Bronchial epithelial cell (primary cell): Measurements from ENCODE around the gene CTSD. TPM values are rescaled to one million over a fixed set of nuclear protein-coding genes. Genes with fewer than 3 reads are reported as not detected.

Experiments
- DNase-seq: peaks from one replicate; pipeline ENCODE4 v3.0.0-alpha.2; 2010; ENCODE audit warnings: low read depth
- FAIRE-seq: peaks from 2 replicates; lab custom pipeline; 2011; peaks lifted over from hg19 to GRCh38; lab: Jason Lieb, UNC
- H3K27me3 ChIP-seq: 2 replicates; pipeline ENCODE4 v1.5.1; 2011; ENCODE audit warnings: low read length; ENCODE audit not compliant: control insufficient read depth, insufficient read depth
- H3K36me3 ChIP-seq: 2 replicates; pipeline ENCODE4 v1.5.1; 2011; ENCODE audit warnings: low read length; ENCODE audit not compliant: control insufficient read depth, insufficient read depth
- H3K4me3 ChIP-seq: 2 replicates; pipeline ENCODE4 v1.5.1; 2011; ENCODE audit warnings: mild to moderate bottlenecking, low read depth, low read length, control low read depth
- CTCF ChIP-seq: IDR thresholded peaks from 2 replicates; pipeline ENCODE4 v1.5.1; 2011; ENCODE audit warnings: mild to moderate bottlenecking, moderate library complexity, low read length, control low read depth, inconsistent platforms; ENCODE audit not compliant: insufficient read depth, severe bottlenecking
- total RNA-seq: library from RNA; depleted of rRNA; stranded (reverse); fragments of >200 nt; gene quantifications from 2 replicates; pipeline ENCODE4 v1.2.1, GENCODE V29; 2014

The CTSD gene
- total RNA-seq, 1 donor from 2014 or later = 214 TPM

GRCh38 chr11:1758611-1759150, 5.0 kb downstream of the CTSD start:
- no peaks in the 10 kb centered on the region for H3K27me3 ChIP-seq
- H3K4me3 ChIP-seq = no peak overlapping the region
- H3K36me3 ChIP-seq = peaks cover 62% of the 10 kb centered on the region
- no peak for TF ChIP-seq CTCF
- FAIRE-seq (no peak), DNase-seq (no peak)

GRCh38 chr11:1757861-1758610, 5.7 kb downstream of the CTSD start:
- DNase-seq (no peak), FAIRE-seq (no peak)
- Histone ChIP-seq H3K27me3 (no peaks in the 10 kb centered on the region), H3K36me3 (peaks cover 66% of the 10 kb centered on the region), H3K4me3 (no peak overlapping the region)
- TF ChIP-seq CTCF = no peak

DNA sequence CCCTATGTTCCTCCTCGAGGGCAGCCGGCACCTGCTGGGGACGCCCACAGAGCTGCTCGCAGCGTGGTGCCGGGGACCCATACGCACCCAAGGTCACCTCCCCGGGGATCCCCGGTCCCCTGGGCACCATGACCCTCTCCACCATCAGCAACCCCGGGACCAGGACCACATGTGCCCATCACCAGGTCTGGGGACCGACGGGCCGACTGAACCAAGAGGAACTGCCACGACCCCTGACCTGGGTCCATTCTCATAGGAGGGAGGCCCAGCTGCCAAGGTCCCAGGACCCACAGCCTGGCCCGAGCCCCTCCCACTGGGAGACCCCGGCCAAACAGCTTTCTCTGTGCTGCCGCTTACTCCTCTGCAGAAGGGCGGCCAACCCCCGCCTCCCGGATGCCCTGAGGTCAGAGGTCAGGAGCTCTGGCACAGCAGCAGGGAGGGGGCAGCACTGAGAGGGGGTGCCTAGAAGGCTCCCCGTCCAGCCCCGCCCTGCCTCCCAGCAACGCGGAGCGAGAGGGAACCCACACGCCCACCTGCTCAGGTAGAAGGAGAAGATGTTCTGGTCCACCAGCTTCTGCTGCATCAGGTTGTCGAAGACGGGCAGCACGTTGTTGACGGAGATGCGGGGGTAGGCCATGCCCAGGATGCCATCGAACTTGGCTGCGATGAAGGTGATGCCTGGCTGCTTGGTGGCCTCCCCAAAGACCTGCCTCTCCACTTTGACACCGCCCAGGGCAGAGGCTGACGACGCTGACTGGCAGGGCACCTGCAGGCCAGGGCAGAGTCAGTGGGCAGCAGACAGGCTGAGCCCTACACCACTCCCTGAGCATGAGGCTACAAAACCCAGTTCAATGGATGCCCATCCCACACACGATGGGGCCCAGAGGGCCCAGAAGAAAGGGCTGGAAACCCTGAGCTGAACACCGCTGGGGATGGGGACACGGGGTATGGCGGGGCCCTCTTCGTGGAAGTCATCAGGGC, 6.6 kb downstream of the CTSD start:
- Histone ChIP-seq H3K4me3 (no peak overlapping the region), H3K36me3 (peaks cover 73% of the 10 kb centered on the region), H3K27me3 (no peaks in the 10 kb centered on the region)
- FAIRE-seq (no peak), DNase-seq (no peak)
- no peak for TF ChIP-seq CTCF

GRCh38 chr11:1755692-1756561, 7.8 kb downstream of the CTSD start:
- Histone ChIP-seq H3K36me3 (peaks cover 62% of the 10 kb centered on the region), H3K27me3 (no peaks in the 10 kb centered on the region), H3K4me3 (no peak overlapping the region)
- no peak for FAIRE-seq
- no peak for TF ChIP-seq CTCF
- DNase-seq = no peak

- no peak for FAIRE-seq
- TF ChIP-seq CTCF = no peak
- H3K36me3 ChIP-seq = peaks cover 56% of the 10 kb centered on the region
Measured at GRCh38 chr11:1755344-1755691, 8.4 kb downstream of the CTSD start.

More at GRCh38 chr11:1755344-1755691, 8.4 kb downstream of the CTSD start:
- no peaks in the 10 kb centered on the region for H3K27me3 ChIP-seq
- DNase-seq = no peak
- H3K4me3 ChIP-seq = no peak overlapping the region
